ENCODE data around the gene TAS2R20. TPM values are rescaled to one million over a fixed set of nuclear protein-coding genes. Genes with fewer than 3 reads are reported as not detected.

TAS2R20 gene
- total RNA-seq, 1 experiment from 2014 or later: 0.61 TPM

- in situ Hi-C loops (cut with HindIII; ENCODE audit: low sequenced_read_pairs): no loop called here
Measured at GRCh38 chr12:10966314-10966713, 31.8 kb downstream of the TAS2R20 start.

GRCh38 chr12:10965476-10965875 is 32.6 kb downstream of the TAS2R20 start:
- in situ Hi-C loops (cut with HindIII; ENCODE audit: low sequenced_read_pairs): no loop called here
- DNase-seq (ENCODE audit: low spot score): no peak

More at GRCh38 chr12:10966314-10966713, 31.8 kb downstream of the TAS2R20 start:
- DNase-seq (ENCODE audit: low spot score): no peak

- in situ Hi-C loops (cut with HindIII; ENCODE audit: low sequenced_read_pairs): no loop called here
- DNase-seq (ENCODE audit: low spot score): no peak
Measured at GRCh38 chr12:10960211-10960610, 37.9 kb downstream of the TAS2R20 start.

- in situ Hi-C loops (cut with HindIII; ENCODE audit: low sequenced_read_pairs): no loop called here
- no peak for DNase-seq (ENCODE audit: low spot score)
Measured at GRCh38 chr12:10959804-10960203, 38.3 kb downstream of the TAS2R20 start.

GRCh38 chr12:10957741-10958140 is 40.4 kb downstream of the TAS2R20 start:
- in situ Hi-C loops (cut with HindIII; ENCODE audit: low sequenced_read_pairs): no loop called here
- no peak for DNase-seq (ENCODE audit: low spot score)

- in situ Hi-C loops (cut with HindIII; ENCODE audit: low sequenced_read_pairs): no loop called here
- no peak for DNase-seq (ENCODE audit: low spot score)
Measured at GRCh38 chr12:10956085-10956484, 42.0 kb downstream of the TAS2R20 start.

- in situ Hi-C loops (cut with HindIII; ENCODE audit: low sequenced_read_pairs): no loop called here
- no peak for DNase-seq (ENCODE audit: low spot score)
Measured at GRCh38 chr12:10952645-10953044, 45.5 kb downstream of the TAS2R20 start.

Other genes with a start within 250 kb of the TAS2R20 start
- gene TAS2R7, start 195.7 kb downstream of the TAS2R20 start, total RNA-seq (2014; rRNA removed; shearing (Covaris generic)): not detected in 2 replicates
- gene TAS2R8, start 191.0 kb downstream of the TAS2R20 start, total RNA-seq (2014; rRNA removed; shearing (Covaris generic)): 1.6 TPM in 1 of 2 replicates, not detected in the other
- gene TAS2R9, start 188.1 kb downstream of the TAS2R20 start, total RNA-seq (2014; rRNA removed; shearing (Covaris generic)): not detected in 2 replicates
- 0.37 TPM in 1 of 2 replicates, not detected in the other for gene TAS2R10, start 171.9 kb downstream of the TAS2R20 start, total RNA-seq (2014; rRNA removed; shearing (Covaris generic))
- 9.2 TPM in 1 of 2 replicates, not detected in the other for gene PRR4, start 148.8 kb downstream of the TAS2R20 start, total RNA-seq (2014; rRNA removed; shearing (Covaris generic))
- gene PRH1, start 114.0 kb downstream of the TAS2R20 start, total RNA-seq (2014; rRNA removed; shearing (Covaris generic)): 1.8 and 4.1 TPM in 2 replicates
- gene TAS2R13, start 88.7 kb downstream of the TAS2R20 start, total RNA-seq (2014; rRNA removed; shearing (Covaris generic)): not detected in 2 replicates
- not detected in 2 replicates for gene PRH2, start 69.1 kb downstream of the TAS2R20 start, total RNA-seq (2014; rRNA removed; shearing (Covaris generic))
- 0.12 and 3.0 TPM in 2 replicates for gene TAS2R14, start 59.0 kb downstream of the TAS2R20 start, total RNA-seq (2014; rRNA removed; shearing (Covaris generic))
- gene TAS2R50, start 11.4 kb downstream of the TAS2R20 start, total RNA-seq (2014; rRNA removed; shearing (Covaris generic)): not detected in 2 replicates
- not detected in 2 replicates for gene TAS2R19, start 24.3 kb upstream of the TAS2R20 start, total RNA-seq (2014; rRNA removed; shearing (Covaris generic))
- 0.14 and 0.43 TPM in 2 replicates for gene TAS2R31, start 33.1 kb upstream of the TAS2R20 start, total RNA-seq (2014; rRNA removed; shearing (Covaris generic))
- not detected in 2 replicates for gene TAS2R46, start 64.0 kb upstream of the TAS2R20 start, total RNA-seq (2014; rRNA removed; shearing (Covaris generic))
- gene TAS2R43, start 94.0 kb upstream of the TAS2R20 start, total RNA-seq (2014; rRNA removed; shearing (Covaris generic)): 0.71 TPM in 1 of 2 replicates, not detected in the other
- gene TAS2R30, start 136.3 kb upstream of the TAS2R20 start, total RNA-seq (2014; rRNA removed; shearing (Covaris generic)): 0.07 and 0.68 TPM in 2 replicates
- gene SMIM10L1, start 172.9 kb upstream of the TAS2R20 start, total RNA-seq (2014; rRNA removed; shearing (Covaris generic)): 10.3 and 11.4 TPM in 2 replicates
- gene TAS2R42, start 188.6 kb upstream of the TAS2R20 start, total RNA-seq (2014; rRNA removed; shearing (Covaris generic)): not detected in 2 replicates

All from G401 (cell line).